HuH-7 (cell line): ENCODE results near the gene PECR.
"Not testable (repeated sequence)": the region's sequence is repeated elsewhere in the genome, so short reads cannot be mapped to it uniquely, and the experiment has no call there.

Source experiments
- DNase-seq: peaks from one replicate; pipeline ENCODE4 v3.0.0; 2011; ENCODE audit warnings: low spot score

Gene PECR

DNA sequence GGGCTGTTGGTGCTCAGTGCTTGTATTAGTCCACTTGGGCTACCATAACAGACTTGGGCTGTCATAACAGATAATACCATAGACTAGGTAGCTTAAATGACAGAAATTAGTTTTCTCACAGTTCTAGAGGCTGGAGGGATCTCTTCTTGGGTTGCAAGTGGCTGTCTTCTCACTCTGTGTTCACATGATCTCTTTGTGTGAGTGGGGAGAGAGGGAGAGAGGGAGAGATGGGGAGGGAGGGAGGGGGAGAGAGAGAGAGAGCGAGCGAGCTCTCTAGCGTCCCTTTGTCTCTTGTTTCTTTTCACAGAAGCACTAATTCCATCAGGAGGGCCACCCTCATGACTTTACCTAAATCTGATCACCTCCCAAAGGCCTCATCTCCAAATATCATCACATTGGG is 23.1 kb upstream of the PECR start:
- no peak for DNase-seq

DNA sequence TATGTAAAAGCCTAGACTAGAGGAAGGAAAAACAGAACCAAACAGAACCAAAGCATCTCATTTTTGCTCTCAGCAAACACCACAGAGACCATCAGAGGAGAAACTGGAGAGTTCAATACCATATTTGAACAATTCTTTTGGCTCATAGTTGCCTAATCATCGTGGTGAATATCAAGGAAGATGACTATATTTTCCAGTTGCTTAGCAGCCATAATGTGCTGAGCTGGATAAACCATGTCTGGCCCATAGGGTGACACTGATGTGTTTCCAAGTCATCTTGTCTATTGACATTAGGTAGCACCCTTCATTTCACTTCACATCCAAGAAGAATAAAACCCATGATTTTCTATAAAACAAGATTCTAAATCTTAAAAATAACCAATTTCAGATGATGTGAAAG is 21.6 kb upstream of the PECR start:
- DNase-seq: no peak

DNA sequence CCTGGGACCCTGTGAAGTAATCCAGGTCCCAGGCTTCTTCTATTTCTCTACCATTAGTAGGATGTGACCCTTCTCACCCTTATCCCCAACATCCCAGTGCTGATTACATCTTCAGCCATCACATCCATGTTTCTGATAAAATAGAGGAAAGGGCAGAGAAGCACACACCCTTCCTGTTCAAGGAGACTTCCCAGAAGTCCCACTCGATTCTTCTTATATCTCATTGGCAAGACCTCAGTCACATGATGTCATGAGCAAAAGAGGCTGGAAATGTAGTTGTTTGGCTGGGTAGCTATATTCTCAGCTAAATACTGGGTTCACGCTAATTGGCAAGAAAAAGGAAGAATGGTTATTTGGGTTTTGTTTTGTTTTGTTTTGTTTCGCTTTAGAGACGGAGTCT is 19.5 kb upstream of the PECR start:
- no peak for DNase-seq

DNA sequence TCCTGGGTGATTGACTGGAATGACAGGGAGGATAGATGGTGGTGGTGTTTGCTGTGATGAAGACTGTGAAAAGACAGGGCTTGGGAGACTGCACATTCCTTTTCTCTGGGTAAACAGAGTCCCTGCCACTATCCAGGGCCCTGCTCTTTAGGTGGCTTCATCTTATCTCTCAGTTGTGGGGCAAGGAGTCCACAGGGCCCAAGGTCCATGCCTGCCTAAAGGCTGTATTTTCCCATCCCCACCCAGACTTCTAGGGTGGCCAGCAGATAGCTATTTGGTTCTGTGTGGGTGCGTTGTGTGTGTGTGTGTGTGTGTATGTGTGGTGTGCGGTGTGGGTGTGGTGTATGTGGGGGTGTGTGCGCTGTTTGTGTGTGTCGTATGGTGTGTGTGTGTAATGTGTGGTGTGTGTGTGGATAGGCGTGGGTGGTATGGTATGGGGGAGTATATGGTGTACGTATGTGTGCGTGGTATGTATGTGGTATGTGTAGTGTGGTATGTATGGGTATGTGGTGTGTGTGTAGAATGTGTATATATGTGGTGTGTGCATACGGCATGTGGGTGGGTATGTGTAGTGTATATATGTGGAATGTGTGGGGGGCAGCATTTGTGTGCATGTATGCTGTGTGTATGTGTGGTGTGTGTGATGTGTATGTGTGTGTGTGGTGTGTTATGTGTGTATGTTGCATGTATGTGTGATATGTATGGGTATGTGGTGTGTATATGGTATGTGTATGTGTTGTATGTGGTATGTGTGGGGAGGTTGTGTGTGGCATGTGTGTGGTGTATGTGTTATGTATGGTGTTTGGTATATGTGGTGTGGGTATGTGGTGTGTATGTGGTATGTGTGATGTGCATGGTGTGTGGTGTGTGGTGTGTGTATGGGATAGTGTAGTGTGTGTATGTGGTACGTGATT is 17.1 kb upstream of the PECR start:
- DNase-seq: no peak

DNA sequence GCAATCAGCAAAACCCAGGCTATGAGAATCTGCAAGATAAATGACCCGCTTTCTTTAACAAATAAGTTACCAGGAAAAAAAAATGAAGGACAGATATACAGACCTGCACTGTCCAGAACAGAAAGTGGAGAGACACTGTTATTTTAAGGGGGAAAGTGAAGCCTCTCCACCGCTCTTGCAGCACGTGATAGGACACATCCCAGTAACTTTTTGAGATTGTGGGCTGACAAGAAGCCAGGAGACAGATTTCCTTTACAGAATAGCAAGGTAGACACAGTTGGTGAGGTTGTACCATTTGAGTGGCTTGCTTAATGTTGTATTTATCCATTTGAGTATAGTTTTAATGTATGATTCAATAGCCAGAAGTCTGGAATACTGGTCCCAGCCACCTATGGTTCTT is 13.1 kb upstream of the PECR start:
- no peak for DNase-seq

DNA sequence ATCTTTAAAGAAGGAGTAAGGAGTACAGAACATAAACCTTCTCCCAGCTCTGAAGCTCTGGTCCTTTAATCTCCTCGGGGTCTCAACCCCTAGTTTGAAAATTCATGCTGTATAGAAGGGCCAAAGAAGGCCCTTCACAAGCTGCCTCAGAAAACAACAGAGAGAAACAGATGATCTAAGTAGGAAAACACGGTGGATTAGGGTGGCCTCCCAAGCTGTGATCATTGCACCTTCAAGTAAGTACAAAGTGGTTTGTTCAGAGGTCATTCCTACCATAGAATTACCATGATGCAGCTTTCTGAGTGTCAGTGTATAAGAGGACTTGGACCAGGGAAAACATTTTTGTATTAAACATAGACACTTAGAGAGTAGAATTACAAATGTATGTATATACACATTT is 11.0 kb upstream of the PECR start:
- DNase-seq: no peak

DNA sequence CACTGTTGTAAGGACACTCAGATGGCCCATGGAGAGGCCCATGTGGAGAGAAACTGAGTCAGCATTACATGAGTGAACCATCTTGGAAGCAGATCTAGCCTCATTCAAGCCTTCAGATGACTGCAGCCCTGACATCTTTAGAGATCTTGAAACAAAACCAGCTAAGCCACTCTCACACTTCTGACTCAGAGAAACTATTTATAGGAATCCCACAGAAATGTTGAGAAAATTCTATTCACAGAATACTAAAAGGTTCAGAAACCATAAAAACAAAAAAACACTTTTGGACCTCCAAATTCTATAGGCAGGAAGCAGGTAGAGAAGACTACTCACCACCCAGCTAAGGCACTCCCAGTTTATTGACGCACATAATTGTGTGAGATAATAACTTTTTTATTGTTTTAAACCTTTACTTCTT is 8.8 kb upstream of the PECR start:
- DNase-seq: no peak

DNA sequence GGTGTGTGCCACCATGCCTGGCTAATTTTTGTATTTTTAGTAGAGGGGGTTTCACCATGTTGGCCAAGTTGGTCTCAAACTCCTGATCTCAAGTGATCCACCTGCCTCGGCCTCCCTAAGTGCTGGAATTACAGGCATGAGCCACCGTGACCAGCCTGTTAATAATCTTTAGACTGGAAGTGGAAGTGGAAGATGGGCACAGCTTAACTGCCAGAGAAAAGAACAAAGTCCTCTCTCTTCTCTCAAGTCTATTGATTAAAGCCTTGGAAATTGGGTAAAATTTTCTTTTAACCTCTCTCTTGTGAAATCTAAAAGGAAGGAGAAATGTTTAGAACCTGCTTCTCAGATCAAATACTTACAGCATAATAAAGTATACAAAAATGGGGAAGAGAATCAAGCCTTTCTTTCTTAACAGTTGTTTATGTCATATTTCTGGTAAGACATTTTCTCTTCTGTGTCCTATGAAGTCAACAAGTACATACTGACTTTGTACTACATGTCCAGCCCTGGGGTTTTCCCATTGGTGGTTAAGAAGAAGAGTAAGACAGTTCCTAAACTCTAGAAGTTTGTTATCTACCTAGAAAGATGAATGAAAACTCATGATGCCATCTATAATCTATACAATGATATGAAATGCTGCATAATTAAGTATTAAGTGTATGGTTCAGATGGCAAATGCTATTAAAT is 4.7 kb upstream of the PECR start:
- DNase-seq: no peak

DNA sequence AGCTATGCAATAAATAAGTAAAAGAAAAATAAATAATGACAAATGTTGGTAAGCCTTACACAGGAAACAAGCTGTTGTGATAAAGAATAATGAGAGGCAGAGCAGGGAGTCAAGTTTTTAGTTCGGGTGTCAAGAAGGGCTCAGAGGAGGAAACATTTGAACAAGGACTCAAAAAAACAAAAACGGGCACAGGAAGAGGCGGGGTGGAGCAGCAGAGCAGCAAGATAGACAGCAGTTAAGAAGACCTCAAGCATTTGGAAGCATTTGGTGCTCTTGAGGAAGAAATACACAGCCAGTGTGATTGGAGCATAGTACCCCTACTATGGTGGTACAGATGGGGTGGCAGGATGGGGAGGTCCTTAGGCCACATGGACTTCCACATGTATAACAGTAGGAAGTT is 2.9 kb upstream of the PECR start:
- DNase-seq: no peak

DNA sequence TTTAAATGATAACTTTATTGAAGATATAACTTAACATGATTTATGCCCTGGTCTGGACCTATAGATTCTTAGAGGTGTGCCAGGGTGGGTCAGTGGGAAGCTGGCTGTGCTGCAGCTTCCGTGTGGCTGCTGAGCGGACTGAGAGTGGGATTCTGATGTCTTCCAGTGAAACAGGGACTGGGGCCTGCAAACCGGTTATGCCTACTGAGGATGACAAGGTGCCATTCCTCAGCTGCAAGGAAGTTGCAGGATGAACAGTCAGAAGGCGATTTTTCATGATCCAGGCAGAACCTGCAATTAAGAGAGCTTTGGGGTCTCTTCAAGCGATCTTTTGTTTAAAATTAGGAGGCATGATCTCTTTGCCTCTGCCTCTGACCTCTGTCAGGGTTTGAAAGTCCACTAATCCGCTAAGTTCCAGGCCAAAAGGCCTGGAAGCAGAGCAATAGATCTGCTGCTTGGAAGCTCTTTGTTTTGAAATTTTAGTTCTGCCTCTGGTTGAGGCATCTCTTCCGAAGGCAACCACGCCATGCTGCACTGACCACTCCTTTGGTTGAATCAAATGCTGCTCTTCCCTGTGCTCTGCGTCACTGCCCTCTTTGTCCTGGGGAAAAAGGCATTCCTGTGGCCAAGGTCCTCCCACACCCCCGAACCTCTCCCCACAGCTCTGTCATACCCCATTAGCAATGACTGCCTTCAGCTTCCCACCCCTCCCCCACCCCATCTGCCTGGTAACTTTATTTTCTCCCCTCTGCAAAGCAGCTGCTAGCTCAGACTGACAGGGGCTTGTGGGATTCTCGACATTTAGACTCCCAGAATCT is 2.1 kb upstream of the PECR start:
- no peak for DNase-seq

DNA sequence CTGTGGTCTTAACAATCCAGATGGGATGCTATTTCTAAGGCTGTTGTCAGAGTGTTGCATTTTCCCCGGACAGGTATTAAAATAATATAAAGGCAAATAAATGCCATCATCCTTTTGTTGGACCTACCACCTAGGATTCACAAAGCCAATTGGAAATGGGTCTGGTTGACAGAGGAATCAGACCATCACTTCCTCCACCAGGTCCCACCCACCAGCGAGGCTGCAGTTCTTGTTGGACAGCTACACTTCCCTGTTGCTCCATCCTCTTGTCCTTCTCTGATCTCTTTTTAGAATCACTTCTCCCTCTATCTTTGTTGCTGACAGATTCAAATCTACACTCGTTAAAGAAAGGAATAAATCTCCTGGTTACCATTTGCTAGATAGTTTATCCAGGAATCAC is 1.2 kb upstream of the PECR start:
- no peak for DNase-seq

DNA sequence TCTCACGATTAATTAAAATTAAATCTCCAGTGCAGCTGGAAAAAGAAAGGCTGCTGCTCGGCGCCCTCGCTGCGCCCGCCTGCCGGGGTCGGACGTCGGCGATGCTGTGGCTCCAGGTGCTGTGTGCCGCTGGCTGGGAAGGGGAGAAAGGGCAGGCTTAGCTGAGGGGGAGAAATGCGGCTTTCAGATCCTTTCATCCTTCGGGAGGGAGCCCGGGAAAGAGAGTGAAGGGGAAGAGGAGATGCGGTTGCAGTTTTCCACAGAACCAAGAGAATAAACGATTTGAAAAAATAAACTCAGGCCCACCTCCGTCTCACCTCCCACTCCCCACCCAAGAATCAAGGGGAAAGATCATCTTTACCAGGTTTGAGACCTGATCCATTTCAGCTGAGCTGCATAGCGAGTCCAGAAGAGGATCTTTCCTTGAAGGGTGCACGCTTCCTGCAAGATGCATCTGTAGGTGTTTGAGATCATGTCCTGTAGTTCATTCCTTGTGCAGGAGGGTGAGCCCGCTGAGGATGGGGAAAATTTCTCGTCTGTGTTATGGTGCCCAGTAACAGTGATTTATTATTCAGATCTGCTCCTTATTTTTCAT is 605 bp upstream of the PECR start:
- no peak for DNase-seq

DNA sequence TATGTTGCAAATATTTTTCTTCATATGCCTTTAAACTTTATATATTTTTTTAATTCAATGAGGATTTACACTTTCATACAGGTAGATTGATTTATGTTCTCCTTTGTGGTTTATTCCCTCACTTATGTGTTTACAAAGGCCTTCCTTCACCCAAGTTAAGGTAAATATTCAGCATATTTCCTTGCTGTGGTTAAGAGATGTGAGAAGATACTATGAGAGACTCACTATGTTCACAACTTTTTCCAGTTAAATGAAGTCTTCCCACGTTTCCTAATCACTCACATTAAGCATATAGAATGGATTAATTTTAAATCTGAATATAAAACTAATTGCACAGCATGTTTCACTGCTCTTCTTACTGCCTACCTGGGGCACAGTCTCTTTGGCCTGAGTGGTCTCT is 597 bp downstream of the PECR start:
- DNase-seq: no peak

DNA sequence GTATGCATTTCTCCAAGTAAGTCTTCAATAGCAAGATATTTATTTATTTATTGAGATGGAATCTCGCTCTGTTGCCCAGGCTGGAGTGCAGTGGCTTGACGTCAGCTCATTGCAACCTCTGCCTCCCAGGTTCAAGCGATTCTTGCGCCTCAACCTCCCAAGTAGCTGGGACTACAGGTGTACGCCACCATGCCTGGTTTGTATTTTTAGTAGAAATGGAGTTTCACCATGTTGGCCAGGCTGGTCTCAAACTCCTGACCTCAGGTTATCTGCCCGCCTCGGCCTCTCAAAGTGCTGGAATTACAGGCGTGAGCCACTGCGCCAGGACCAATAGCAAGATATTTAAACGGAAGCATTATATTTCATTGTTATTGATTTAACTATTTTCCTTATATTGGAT is 1.6 kb downstream of the PECR start:
- DNase-seq: not testable (repeated sequence)

DNA sequence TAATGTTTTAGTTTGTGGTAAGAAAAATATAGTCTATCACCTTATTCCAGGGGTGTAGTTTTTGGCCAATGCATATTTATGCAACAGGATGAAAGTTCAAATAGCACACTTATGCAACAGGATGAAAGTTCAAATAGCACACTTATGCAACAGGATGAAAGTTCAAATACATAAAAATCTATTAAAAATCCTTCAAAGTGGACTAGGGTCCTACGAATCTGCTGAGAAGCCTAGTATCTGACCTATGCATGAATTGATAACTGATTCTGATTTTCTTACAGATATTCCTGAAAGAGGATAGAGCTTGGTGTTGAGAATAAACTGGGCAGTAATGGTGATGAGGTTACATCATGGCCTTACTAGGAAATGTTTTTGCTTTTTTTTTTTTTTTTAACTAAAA is 2.8 kb downstream of the PECR start:
- DNase-seq: no peak

DNA sequence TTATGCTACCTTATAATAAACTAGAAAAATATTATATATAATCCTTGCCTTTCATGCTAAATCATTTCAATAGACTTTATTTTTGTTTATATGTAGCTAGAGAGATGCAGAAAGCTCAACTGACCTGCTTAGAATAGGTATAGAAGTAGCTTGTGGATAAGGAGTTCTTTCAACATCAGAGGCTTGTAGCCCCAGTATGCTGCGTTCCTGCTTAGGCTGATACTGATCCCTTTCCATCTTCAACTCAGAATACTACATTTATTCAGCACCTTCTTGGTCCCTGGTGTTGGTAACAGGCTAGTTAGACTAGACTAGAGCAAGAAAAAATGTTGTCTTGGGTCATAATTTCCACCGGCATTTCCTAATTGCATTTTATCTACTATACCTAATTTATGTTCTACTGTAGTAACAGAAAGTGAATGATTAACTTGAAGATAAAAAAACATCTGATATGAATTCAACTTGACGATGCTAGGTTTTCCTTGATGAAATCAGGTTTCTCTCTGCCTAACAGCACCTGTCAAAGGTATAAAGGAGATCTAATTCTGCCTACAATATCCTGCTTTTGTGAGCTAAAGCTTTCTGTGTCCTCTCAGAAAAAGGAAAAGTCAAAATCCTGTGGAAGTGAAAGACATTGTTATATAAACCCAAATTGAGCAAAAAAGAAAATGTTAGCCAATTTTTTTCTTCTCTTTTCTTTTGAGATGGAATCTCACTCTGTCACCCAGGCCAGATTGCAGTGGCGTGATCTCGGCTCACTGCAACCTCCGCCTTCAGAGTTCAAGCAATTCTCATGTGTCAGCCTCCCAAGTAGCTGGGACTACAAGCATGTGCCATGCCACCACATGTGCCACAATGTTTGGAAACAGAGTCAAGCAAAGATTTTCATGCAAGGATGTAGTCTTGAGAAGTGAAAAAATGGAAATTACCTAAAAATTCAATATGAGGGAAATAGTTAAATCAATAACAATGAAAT is 5.8 kb downstream of the PECR start:
- DNase-seq: no peak

DNA sequence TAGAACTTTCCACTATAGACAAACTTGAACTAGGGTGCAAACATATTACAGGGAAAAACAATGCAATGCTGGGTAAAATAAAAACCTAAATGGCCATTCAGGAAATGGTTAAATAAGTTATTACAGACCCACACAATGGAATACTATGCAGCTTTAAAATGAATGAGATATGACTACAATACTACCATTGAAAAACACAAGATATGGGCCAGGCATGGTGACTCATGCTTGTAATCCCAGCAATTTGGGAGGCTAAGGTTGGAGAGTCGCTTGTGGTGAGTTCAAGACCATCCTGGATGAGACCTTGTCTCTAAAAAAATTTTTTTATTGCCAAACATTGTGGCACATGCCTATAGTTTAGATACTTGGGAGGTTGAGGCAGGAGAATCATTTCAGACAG is 6.8 kb downstream of the PECR start:
- no peak for DNase-seq

DNA sequence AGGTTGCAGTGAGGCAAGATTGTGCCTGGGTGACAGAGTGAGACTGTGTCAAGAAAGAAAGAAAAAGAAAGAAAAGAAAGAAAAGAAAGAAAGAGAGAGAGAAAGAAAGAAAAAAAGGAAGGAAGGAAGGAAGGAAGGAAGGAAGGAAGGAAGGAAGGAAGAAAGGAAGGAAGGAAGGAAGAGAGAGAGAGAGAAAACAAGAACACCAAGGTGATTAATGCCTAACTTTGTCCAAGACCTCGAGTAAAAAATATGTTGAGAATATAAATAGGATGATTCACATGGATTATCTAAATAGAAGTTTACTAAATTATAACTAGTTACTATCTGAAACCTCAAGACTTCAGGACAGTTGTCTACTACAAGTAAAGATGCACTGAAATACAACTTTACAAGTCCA is 7.2 kb downstream of the PECR start:
- DNase-seq: no peak

DNA sequence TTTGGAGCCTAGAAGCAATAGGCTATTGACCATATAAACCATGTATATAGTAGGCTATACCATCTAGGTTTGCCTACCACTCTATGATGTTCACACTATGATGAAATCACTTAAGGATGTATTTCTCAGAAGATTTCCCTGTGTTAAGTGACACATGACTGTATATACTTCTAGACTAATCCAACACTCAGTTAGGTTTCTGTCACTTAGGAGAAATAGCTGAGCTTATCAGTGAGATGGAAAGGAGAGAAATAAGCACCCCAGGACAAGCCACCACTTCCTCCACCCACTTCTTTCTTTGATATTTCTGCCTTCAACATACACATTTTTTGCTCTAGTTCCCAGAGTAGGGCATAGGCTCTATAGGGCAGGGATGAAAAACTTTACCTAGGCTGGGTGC is 7.8 kb downstream of the PECR start:
- DNase-seq: no peak

DNA sequence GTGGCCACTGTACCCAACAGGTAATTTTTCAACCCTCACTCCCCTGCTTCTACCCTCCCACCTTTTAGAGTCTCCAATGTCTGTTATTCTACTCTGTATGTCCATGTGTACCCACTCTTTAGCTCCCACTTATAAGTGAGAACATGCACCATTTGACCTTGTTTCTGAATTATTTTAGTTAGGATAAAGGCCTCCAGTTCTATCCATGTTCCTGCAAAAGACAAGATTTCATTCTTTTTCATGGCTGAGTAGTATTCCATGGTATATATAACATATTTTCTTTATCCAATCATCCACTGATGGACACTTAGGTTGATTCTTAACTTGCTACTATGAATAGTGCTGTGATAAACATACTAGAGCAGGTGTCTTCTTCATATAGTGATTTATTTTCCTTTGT is 9.1 kb downstream of the PECR start:
- no peak for DNase-seq
